Dermis blood vessel endothelial cell (primary cell): Measurements from ENCODE around the gene NINJ2. TPM values are rescaled to one million over a fixed set of nuclear protein-coding genes. Genes with fewer than 3 reads are reported as not detected.
"Not testable (repeated sequence)": the region's sequence is repeated elsewhere in the genome, so short reads cannot be mapped to it uniquely, and the experiment has no call there.

Source experiments
- DNase-seq: peaks from one replicate; pipeline ENCODE4 v3.0.0; 2010
- total RNA-seq: library from RNA; depleted of rRNA; stranded (reverse); fragments of >200 nt; gene quantifications from 2 replicates; pipeline ENCODE4 v1.2.3, GENCODE V29; 2014

NINJ2 gene
- total RNA-seq, 1 donor from 2014 or later, result 1.2 TPM

DNA sequence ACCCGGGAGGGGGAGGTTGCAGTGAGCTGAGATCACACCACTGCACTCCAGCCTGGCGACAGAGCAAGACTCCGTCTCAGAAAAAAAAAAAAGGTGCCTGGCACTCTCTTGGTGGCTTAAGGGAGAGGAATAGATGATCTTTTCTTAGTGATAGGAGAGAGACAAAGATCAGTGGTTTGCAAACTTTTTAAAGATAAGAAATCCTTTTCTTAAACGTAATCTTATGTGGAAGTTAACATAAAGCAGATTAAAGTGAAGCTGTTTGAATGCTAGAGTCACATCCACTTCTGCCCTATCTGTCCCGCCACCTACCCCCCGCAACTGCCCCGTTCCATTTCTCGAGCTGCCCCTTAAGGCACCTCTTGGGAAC, 6.3 kb upstream of the NINJ2 start:
- DNase-seq, result no peak

DNA sequence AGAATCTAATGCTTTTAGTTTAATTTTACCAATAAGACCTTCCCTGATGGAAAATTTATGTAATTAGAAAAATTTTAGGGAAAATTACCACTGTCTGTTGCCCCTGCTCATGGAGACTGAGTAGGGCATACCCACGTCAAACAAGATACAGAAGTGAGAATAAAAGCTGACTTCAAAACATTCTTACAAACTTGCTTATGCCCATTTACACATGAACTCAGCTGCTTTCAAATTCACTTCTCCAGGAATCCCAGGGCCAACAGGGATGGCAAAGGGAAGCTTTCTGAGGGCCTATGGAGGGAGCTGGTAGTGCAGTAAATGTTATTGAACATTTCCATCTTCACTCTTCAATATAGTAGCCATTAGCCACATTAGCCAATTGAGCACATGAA, 4.8 kb upstream of the NINJ2 start:
- DNase-seq, result no peak

DNA sequence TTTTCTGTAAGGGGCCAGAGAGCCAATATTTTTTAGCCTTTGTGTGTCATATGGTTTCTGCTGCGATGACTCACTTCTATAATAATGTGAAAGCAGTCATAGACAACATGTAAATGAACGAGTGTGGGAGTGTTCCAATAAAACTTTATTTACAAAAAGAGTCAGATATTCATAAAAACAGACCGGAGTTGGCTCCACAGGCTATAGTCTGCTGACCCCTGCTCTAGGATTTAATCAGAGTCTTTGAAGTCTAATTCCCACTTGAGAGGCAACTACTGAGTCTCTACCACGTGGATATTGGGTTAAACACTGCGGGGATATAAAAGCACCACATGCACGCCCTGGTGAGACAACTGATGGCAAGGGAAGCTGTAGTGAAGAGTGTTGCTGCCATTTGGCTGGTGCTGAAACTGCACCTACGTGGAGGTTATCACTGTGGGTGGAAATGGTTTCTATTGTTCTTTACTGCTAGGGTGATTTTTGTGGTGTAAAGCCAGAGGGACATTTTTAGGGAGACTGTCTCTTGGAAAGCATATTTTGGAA, 3.6 kb upstream of the NINJ2 start:
- DNase-seq, result peak; percentile 32

DNA sequence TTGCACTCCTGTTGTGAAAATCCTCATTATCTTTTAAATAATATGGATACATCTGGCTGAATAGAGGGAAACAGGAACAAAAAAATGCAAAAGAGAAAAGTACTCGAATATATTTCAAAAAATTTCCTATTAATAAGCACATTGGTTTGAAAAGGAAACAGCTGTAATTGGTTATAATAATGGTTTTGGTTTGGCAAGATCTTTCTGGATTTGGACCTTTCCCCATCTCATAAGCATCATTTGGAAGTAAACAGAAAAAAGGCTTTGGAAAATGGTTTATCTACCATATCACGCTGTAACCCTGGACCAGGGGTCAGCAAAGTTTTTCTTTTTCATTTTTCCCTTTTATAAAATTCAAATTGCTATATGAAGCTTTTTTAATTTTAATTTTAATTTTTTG, 2.8 kb upstream of the NINJ2 start:
- DNase-seq, result no peak

DNA sequence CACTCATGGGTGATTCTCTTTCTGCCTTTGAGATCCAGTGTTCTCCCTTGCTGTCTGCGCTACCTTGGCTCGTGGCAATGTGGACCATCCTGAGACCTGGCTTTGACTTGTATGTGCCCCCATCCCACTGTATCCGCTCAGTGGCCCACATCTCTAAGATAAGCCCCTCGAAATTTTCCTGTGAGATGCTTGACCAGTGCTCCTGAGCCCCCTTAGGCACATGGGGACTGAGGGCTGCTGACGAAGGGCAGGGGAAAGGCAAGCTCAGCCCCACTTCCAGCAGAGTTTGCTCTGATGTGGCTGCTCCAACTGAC, 1.5 kb upstream of the NINJ2 start:
- DNase-seq, result no peak

DNA sequence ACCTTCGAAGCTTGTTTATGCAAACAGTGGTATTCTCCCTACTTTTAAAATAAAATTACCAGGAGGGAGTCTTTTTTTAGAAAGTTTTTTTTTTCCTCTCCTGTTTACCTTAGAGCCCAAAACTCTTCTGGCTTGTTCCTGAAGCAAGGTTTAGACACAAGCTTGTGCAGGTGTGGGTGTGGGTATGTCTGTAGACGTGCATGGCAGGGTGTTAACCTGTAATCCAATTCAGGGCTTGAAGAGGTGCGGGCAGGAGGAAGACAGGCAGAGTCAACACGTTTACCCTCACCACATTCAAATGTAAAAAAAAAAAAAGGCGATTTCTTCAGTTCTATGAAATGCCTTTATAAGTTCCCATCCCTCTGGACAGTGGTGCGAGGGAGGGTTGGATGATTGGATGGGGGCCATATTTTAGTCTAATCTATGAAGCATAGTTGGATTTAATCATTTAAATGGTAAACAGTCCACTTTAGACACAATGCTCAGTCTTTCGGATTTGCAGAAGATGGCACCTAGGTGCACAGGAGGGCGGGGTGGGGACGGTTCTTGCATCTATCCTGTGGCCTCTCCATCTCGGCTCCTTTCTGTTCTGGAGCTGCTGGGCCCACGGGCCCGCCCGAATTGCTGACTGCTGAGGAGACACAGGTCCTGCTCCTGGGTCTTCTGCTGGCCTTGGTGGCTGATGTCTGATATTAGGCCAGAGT, 982 bp upstream of the NINJ2 start:
- DNase-seq, result no peak

DNA sequence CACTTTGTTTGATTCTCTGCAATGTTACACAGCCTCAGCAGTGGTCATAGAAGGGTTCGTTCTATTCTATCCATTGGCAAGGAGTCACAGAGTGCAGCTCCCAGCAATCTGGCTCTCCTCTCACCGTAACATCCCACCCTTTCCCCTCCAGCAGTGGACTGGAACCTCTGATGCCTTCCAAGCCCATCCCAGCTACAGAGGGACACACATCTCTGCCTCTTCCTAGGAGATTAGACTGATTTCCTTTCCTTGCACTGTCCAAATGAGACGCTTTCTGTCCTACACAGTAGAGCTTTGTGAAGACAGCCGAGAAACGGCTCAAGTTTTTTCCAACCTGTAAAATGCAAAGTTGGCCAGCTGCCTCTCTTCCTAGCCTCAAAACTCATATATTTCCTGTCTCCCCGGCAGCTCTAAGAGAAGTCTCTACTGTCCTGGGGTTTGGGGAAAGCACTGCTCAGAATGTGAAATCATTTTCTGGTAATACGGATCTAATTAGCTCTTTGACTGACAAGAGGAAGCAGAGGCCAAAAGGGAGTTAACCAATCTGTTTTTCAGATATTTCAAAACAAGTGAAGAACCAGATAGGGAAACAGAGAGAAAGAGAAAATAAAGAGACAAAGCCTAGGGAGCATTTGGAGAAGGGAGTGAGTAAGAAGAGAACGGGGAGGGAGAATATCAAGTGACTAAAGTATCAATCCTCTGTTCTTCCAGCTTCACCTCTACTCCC, 516 bp downstream of the NINJ2 start:
- no peak for DNase-seq

DNA sequence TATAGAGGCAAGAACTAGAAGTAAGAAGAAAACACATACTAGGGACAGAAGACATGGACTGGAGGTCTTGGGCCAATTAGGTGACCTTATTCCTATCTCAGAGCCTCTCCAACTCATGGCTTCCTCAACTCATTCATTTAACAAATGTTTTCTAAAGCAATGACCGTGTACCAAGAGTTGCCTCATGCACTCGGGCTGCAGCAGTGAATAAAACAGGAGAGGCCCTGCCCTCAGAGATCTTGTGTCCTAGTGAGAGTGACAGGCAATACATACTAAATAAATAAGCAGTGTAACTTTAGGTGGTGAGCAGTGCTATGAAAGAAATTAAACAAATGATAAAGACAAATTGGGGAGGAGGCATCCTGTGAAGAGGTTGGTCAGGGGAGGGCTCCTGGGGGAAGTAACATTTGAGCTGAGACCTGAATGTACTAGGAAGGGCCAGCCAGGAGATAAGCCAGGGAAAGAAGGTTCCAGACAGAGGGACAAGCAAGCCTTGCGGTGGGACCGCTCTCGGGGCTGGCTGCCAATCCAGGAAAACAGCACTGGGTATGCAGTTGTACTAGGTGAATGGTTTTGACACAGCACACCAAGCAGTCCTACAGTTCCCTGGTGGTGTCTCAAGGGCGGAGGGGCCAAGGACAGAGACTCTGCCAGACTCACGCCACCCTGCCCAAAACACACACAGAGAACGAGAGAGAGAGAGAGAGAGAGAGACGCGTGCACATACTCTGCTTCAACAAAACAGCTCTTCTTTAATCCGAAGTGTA, 1.3 kb downstream of the NINJ2 start:
- no peak for DNase-seq

DNA sequence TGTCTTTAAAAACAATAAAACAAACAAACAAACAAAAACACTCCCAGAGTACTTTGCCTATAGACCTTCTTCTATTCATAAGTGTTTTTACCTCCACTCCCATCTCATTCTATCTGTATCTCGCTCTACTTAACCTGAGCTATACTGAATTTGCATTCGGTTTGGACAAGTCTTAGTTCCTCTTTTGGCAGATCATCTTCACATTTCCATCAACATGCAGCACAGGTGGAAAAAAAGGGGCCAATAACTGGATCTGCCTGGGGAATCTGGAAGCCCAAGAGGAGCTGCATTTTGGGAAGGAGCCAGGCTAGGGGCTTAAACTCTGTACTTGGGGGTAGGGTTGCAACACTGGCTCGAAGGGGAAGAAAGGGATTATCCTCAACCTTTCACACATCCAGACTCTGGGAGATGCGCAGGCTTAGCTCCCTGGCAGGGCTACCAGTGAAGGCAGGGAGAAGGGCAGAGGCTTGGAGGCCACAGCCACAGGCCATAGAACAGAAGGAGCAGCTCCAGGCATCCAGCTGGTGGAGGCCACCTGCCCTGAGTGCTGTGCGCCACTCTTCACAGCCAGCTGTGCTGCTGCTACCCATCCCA, 4.1 kb downstream of the NINJ2 start:
- DNase-seq, result no peak

DNA sequence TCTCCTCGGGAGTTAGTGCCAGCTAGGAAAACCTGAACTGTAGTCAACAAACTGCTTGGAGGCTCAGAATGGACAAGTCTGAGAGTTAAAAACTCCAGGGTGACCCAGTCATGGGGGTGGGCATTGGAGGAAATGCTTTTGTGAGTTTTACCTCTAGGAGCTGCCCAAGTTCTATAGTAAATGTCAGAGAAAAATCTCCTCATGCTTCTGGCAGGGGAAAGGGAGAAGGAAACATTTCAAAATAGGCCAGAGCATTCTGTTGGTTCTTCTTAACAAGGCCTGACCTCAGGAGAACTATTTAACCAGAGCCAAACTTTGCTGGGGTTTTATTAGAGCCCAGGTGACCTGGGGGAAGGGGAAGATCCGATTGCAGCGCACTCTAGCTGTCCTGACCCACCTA, 12.3 kb downstream of the NINJ2 start:
- DNase-seq, result no peak

DNA sequence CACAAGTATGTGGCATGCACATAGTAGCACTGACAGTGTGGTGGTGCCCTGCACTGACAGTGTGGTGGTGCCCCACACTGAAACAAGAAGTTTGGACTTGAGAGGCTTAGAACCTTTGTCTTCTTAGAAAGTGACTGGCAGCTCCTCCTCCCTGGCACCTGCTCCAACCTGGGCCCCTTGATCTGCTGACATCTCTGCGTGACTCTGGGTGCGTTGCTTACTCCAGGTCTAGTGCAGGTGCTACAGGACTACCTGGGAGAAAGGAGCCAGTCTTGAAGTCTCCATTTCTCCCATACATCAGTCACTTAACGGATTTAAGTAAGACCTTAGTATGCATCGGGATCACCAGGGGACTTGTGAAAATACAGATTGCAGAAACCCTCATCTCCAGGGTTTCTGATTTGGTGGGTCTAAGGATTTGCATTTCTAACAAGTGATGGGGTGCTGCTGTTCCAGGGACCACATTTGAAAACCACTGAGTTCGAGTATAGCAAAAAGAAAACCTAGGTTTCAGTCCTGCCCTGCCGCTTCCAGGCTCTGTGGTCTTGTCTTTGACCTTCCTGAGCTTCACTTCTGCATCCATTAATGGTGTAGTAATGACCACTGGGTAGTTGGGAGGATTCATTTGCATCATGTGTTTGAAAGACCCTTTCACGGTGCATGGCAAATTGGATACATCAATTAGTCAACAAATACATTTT, 15.7 kb downstream of the NINJ2 start:
- no peak for DNase-seq

DNA sequence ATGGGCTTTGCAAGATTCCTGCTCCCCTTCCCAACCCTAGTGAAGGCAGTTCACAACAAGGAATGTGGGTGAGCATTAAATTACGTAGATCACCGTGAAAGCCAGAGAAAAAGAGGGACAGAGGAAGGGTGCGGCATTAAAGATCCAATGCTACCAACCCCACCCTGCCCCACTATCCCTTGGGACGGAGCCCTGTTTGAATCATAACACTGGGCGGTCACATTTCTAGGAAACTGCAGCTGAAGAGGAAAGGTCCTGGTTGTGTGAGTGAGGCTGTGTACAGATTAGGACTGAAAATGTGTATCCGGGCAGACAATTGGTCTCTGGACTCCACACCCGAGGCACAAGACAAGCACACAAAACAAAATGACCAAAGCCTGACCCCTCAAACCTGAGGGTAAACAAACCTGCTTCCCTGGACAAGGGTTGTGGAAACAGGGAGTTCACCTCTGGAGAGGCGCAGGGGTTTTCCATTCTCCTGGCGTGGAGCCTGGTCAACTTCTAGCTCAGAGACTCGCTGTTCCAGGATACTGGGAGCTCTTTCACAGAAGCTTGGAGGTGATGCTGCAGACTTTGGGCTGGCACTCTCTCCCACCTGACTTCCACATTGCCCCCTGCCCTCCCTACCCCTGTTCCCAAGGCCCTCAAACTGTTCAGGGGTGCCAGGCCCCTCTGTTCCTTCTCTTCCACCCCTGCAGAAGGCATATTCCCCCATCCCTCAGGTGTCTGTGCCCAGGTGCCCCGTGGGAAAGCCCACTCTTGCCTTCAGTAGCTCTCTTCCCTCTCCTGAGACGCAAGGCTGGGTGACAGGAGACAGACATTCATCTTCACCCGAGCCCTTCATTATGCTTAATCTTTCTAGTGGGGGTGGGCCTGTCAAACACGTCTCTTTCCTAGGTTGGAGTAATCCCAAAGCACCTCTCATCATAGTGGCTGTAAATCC, 16.5 kb downstream of the NINJ2 start:
- peak; percentile 79 for DNase-seq

DNA sequence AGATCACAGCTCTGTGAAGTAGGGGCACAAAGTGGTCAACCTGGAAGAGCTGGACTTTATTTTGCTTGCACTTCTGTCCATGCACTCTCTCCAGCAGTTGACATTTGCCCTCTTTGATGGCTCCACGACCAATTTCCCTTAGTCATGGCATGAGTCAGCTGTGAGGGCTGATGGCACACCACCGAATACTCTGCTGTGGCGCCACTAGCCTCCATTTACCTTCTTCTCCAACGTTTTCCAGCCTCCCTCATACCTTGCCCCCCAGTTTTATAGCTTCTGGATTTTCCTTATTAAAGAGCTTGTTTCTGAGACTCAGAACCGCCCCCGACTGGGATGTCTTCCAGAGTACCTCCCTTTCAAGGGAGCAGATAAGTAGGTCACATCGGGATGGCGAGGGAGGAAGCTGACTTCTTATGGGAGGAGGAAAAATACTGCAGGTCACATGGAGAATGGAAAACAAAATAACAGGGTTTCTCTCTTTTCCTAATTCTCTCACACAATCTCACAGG, 17.6 kb downstream of the NINJ2 start:
- DNase-seq, result peak; percentile 77

DNA sequence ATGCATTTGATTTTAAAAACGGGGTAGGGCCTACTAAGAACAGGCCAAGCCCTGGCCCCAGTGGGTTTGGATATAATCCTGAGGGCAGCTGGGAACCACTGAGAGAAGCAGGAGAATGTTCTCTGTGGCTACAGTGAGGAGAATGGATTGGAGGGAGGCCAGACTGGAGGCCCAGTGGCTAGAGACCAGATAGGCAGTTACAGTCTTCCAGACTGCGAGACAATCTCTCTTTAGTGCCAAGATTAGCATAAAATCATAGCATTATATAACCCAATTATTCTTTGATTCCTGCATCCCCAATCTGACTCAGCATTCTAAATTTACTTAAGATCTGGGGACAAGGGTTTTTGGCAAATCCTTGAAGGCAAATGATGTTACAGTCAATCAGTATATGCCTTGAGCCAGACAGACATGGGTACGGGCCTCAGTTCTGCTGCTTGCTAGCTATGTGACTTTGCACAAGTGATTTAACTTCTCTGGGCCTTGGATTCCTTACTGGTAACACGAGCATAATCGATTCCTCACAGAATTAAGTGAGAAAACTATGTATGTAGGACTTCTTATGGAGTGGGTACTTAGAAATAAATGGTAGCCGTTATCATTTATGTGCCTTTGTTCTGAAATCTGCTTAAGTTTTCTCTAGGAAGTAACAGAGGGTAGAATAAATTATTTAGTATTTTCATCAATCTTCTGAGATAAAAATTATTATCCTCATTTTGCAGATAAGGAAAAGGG, 18.3 kb downstream of the NINJ2 start:
- no peak for DNase-seq

DNA sequence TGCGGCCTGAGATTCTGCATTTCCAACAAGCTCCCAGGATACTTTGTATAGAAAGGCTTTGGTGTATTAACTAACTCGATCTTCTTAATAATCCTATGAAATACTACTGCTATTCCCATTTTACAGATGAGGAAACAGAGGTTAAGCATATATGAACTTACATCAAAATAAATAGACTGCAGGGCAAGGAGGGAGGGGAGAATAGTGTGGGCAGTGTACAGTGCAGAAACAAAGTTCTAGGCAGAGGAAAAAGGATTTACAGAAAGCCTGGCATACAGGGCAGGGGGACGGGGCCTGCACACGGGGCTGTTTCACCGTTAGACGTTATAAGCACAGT, 19.0 kb downstream of the NINJ2 start:
- DNase-seq, result no peak

DNA sequence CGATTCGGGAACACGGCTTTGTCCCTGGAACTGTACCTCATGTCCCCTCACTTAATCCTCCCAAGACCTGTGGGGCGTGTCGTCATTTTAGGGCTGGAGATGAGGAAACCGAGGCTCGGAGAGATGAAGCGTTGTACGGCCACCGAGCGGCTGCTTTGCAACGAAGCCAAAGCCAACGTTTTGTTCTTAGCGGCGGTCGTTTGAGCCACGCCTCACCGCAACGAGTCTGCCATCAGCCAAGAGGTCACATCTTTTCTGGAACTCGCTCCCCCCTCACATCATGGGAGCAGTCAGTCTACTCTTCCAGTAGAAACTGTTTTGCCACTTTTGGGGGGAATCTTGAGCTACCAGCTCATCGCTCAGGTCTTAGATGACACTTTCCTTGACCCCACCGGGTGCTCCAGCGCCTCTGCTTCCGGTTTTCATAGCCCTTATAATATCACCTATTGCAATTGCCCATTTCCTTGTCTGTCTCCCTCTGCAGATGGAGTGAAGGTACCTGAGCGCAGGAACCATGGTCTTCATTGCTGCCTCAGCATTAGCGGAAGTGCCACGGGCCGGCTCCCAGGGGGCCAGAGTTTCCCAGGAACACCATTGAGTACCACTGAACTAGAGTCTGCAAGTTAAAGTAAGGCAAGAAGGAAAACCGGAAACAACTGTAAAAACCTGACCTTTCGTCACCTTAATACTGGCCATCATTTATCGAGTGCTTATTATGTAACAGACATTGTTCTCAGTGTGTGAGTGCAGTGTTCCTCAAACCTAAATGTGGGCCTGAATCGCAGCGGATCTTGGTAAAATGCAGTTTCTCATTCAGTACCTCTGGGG, 19.6 kb downstream of the NINJ2 start:
- peak; percentile 54 for DNase-seq

DNA sequence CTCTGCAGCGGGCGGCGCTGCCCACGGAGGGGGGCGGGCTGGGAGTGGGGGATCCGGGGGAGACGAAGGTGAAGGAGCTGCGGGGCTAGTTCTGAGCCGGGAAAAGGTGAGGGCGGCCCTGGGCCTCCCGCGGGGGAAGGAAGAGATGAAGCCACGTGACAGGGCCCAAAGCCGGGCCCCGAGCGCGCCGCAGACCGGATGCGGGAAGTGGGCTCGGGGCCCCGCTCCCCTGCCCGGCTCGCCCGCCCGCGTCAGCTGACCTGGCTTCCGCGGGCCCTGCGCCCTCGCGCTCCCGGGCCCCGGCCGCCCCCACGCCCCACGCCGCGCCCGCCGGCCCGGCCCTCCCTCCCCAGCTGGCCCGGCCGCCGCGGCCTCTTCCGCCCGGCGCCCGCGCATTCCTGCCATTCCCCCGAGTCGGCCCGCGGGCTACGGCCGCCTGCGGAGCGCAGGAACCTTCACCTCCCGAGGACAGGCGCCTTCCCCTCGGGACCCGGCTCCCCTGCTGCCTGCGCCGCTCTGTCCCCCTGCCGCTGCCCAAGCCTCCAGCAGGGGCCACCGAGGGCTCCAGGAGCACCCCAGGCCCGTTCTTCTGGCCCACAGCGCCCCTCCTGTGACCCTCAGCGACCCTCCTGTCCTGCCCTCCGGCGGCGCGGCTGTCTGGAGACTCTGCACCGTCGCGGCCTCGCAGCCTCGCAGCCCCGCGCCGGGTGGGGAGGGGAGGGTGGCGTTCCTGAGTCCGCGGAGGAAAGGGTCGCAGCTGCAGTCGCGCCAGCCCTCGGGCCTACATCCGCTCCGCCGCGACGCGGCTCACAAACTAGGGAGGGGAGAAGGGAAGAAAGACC, 20.4 kb downstream of the NINJ2 start:
- DNase-seq, result peak; percentile 75

DNA sequence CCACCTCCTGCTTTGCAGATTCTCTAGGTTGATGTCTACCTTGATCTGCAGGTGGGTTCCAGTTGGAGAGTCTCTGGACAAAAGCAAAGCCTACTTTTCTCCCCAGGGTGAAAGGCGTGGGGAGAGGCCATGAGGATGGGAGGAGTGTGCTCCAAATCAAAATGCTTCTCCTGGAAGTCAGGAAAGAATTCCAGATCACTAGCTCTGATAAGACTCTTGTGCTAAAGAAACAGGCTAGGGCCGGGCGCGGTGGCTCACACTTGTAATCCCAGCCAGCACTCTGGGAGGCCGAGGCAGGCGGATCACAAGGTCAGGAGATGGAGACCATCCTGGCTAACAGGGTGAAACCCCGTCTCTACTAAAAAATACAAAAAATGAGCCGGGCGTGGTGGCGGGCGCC, 21.9 kb downstream of the NINJ2 start:
- not testable (repeated sequence) for DNase-seq

DNA sequence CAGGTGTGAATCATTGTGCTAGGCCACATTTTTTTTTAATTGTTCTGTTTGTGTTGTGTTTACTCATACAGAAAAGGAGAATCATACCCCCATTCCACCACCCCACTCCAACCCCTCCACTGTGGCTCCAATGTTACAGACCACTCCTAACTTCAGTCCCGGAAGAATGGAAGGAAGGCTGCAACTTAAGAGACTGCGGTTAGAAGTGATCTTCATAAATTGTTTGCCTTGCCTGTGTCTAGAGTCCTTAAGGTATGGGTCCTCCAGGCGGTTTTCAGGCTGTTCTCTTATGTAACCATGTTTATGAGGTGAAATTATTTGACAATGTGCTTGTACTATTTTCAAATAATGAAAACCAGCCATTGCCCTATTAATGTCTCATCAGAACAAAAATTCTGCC, 22.5 kb downstream of the NINJ2 start:
- DNase-seq, result no peak
